ENCODE results near the gene CXCL8.
"Not testable (repeated sequence)": the region's sequence is repeated elsewhere in the genome, so short reads cannot be mapped to it uniquely, and the experiment has no call there.

CXCL8 gene

GRCh38 chr4:73740353-73740778, at the start of gene CXCL8:
CXCL8 (plus strand) TSS chr4:73740569; CDS start chr4:73740659, 90 bp downstream.
- FAIRE-seq, result no peak

- FAIRE-seq, result not testable (repeated sequence)
These were observed 49.2 kb upstream of the CXCL8 start for GRCh38 chr4:73691201-73691600.

- no peak for FAIRE-seq
These were observed 48.6 kb upstream of the CXCL8 start for GRCh38 chr4:73691759-73692158.

DNA sequence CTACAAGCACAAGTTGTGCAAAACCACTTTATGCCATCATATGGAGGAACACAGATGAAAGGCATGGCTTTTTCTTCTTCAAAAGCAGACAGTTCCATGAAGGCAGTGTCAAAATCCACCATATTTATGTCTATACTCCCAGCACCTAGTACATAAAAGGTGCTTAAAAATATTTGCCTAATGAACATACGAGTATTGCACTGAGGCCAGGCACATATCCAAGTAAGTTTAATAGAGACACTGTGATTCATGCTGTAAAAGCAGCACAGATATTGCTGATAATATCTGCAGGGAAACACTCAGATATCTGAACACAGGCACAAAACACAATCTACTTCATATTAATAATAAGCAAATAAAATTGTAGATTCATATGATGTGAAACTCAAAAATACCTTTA, 48.1 kb upstream of the CXCL8 start:
- no peak for FAIRE-seq

GRCh38 chr4:73692701-73693100, 47.7 kb upstream of the CXCL8 start:
- FAIRE-seq, result no peak

GRCh38 chr4:73693811-73694210, 46.6 kb upstream of the CXCL8 start:
- FAIRE-seq, result no peak

GRCh38 chr4:73698217-73698616, 42.2 kb upstream of the CXCL8 start:
- FAIRE-seq, result no peak

DNA sequence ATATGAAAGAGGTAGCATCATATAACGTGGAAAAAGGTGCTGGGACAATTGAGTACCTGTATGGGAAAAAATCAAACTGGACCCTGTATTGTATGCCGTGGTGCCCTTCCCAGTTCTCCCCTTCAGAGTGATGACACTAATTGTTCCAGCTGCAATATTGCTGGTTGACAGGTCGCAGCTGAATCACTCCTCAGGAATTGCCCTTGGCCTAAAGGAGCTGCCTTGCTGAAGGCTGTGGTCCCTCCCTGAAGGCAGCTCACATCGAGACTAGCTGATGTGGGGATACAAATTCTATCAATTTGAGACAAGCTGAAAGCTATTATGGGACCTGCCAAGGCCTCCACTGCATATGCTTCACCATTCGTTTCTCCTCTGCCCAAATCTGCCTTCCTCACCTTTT, 39.3 kb upstream of the CXCL8 start:
- no peak for FAIRE-seq

DNA sequence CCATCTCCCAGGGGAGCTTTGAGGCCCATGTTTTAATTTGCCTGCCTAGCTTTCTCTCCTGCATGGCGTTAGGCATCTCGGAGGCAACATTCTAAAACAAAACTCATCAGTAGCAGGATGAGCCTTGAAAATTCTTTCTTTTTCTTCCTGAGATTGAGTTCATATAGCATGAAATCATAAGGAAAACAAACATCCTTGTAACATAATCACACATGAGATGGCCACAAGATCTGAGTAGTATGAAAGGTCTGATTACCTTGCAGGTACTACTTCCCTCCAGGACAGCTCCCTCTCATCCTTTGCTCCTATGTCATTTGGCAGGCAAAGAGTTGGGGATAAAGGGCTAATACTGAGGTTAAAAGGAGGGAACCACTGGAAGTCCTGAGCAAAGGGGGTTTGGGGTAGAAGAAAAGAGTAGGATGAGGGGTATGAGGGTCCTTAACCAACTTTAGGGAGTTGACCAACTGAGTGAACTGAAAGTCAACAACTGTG, 37.5 kb upstream of the CXCL8 start:
- FAIRE-seq, result no peak

GRCh38 chr4:73703320-73703719, 37.0 kb upstream of the CXCL8 start:
- FAIRE-seq, result no peak

DNA sequence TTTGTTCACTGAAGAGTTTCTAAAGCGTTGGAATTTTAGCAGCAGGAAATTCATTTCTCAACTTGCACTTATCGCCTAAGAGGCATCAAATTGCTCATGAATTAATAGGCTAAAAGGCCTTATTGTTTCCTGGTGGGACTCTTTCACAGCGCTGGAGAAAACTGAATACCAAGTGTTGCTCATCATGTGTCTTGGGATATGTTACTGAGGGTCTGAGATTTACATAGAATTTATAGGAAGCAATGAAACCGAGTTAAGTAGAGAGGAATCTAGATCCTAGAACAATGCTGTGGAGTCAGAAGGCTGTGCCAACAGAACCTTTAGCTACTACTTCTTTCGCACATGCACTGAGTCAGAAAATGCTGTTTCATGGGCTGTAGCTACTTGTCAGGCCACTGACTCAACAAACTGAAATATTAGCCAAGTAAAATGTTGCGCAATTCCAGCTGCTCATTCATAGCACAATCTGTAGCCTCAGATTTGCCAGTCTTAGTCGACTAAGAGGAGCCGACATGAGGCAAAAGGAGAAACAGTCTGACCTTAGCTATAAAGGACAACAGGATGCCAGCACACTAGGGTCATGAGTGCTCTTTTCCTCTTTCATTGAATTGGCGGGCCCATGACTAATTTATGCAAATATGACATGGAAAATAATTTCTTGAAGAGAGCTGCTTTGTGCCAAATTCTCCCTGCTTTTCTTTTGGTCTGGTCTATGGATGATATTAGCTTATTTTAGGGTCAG, 35.9 kb upstream of the CXCL8 start:
- FAIRE-seq, result no peak

DNA sequence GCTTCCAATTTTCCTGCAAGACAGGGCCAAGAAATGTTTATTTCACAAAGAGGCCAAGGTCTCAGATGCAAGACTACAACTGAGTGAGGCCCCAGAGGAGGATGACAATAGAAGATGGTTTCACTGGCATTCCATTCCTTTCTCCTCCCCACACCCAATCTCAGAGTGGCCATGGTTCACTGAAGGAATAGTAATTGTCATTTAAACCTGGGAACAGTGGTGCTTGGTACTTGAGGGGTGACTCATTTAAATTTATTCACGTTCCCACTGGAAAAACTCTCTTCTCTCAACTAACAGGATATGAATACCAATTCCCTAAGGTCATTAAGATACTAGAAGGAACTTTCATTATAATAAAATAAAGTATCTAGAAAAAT, 35.3 kb upstream of the CXCL8 start:
- no peak for FAIRE-seq

GRCh38 chr4:73705721-73706120, 34.6 kb upstream of the CXCL8 start:
- FAIRE-seq, result no peak

DNA sequence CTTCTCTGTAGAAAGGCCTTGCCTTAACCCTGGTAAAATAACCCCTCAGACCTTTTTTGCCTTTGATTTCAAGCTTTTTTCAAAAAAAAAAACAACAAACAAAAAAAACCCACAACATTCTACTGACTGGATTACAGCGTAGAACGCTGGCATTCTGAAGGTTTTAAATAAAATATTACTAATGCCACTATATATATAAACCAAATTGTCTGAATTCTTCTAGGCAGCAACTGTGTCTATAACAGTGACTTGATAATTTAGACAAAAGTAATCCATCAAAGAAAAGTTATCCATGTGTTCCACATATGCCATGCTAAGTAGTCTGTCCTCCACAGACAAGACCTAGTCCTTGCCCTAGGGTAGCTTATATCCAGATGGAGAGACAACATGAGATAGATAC, 33.6 kb upstream of the CXCL8 start:
- FAIRE-seq, result no peak

GRCh38 chr4:73707269-73707875, 33.0 kb upstream of the CXCL8 start:
- FAIRE-seq, result no peak

DNA sequence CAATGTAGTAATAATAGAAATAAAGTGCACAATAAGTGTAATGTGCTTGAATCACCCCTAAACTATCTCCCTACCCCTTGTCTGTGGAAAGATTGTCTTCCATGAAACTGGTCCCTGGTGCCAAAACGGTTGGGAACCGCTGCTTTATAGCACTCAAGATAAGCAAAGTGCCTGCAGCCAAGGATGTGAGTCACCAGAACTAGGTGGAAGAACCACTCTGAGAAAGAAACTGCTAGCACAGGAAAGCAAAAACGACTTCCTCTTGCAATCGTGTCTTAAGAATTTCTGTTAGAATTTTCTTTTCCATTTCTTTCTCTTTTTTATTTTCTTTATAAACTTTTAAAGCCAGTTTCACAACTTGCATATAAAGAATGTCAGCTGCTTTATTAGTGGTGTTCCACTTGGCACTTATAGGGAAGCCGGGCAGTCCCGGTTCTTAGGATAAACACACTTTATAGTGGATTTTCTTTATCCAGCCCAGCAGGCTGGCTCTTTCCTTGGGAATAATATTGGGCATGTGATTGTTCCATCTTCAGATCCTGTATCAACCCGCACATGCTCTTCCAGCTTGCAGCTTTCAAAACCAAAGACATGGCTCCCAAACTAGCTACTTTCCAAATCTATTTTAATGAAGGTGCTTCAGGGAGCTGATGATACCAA, 32.3 kb upstream of the CXCL8 start:
- no peak for FAIRE-seq

GRCh38 chr4:73709451-73710033, 30.8 kb upstream of the CXCL8 start:
- no peak for FAIRE-seq

- no peak for FAIRE-seq
These were observed 30.3 kb upstream of the CXCL8 start for GRCh38 chr4:73710094-73710493.

GRCh38 chr4:73711989-73712388, 28.4 kb upstream of the CXCL8 start:
- FAIRE-seq, result no peak

- FAIRE-seq, result no peak
These were observed 26.7 kb upstream of the CXCL8 start for GRCh38 chr4:73713650-73714049.

GRCh38 chr4:73714647-73715046, 25.7 kb upstream of the CXCL8 start:
- peak; percentile 49 for FAIRE-seq

GRCh38 chr4:73715659-73716058, 24.7 kb upstream of the CXCL8 start:
- FAIRE-seq, result no peak

Measured in G401.6 (cell line).